Measurements from ENCODE around the gene MIB1. TPM values are rescaled to one million over a fixed set of nuclear protein-coding genes. Genes with fewer than 3 reads are reported as not detected.

The MIB1 gene
- total and polyA plus RNA-seq, 9 of the 15 experiments (the other 6 are each of a cell fraction or from before 2014, with no cell fraction given), result 7.2 to 43.8 (median 23.2) TPM

DNA sequence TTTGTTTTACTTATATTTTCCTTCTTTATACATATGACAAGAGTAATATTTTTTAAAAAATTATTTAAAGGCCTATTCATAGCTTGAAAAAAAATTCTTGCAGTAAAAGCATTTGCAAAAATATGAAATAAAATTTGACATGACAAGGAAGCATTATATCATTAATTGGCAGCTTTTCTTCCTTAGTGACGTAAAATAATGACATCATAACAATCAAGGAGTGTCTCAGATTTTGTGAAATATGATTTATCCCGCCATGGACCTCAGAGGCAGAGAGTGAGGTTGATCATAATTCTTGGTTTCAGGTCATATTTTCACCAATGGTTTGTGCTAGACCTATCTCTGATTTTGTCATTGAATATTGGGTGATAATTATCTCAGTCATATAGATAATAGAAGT, 176.0 kb downstream of the MIB1 start:
- POLR2A ChIA-PET, result interaction anchor here (1.0 kb wide), 1 partner anchor 14 kb away, joined by 4 read pairs; no protein-coding TSS in a partner anchor
- no peak overlapping the region for H3K4me2 ChIP-seq (ENCODE audit: insufficient read depth, low read length)
- no peaks in the 10 kb centered on the region for H3K79me2 ChIP-seq (ENCODE audit: control insufficient read depth, insufficient read depth, low read length)
- TF ChIP-seq ZNF140 (CRISPR knock-in tag; IDR thresholded peaks at IDR 0.05), result no peak
- TF ChIP-seq GTF2B (IDR thresholded peaks at IDR 0.05; ENCODE audit: extremely low read depth, insufficient read length), result no peak
- TF ChIP-seq RUNX1 (IDR thresholded peaks at IDR 0.05; ENCODE audit: low read depth), result no peak
- no peak for TF ChIP-seq TGIF2 (CRISPR knock-in tag; IDR thresholded peaks at IDR 0.05)
- TF ChIP-seq ZNF780A (CRISPR knock-in tag; IDR thresholded peaks at IDR 0.05), result no peak
- TF ChIP-seq ZNF324 (CRISPR knock-in tag; IDR thresholded peaks at IDR 0.05), result no peak
- H3K9me3 ChIP-seq (replicated peaks; ENCODE audit: control insufficient read depth, insufficient read depth, low read depth, low read length), result no peaks in the 10 kb centered on the region
- no peak for FAIRE-seq
- CTCF ChIA-PET (ENCODE audit: low intra/inter-chr PET ratio), result no interaction called here
- peaks cover 0 to 5% of the 10 kb centered on the region in 2 experiments; a peak in 2 of 5 replicates for H3K27me3 ChIP-seq (ENCODE audit: control insufficient read depth in 2 of 2, insufficient read depth in 2 of 2, low read length in 2 of 2)
- 5% methylated on average over 2 of the region's 2 CpGs for WGBS (ENCODE audit: insufficient coverage, low coverage, missing lambda C conversion rate)
- H3K4me1 ChIP-seq (replicated peaks in 1 of 2; ENCODE audit: control insufficient read depth in 2 of 2, insufficient read depth in 2 of 2, low read length in 2 of 2), result no peaks in the 10 kb centered on the region
- no peak overlapping the region for H2AFZ ChIP-seq (ENCODE audit: low read depth, low read length)
- intact Hi-C loops (cut with micrococcal nuclease) (no loop called here), in situ Hi-C loops (cut with MboI) (loop anchor here (25.0 kb wide), 1 partner anchor 646 kb away; no protein-coding TSS in a partner anchor)
- no peak for ATAC-seq
- no peak overlapping the region for H3K9ac ChIP-seq (ENCODE audit: insufficient read depth in 1 of 2, low read depth in 2 of 2, low read length in 2 of 2)
- no peaks in the 10 kb centered on the region for H3K36me3 ChIP-seq (ENCODE audit: control insufficient read depth, insufficient read depth, low read length)
- no peak for DNase-seq (ENCODE audit: extremely low read depth in 1 of 4, low spot score in 3 of 4)
- no peaks in the 10 kb centered on the region for H4K20me1 ChIP-seq (replicated peaks; ENCODE audit: control insufficient read depth, insufficient read depth, low read length)
- H3K27ac ChIP-seq (ENCODE audit: extremely low read depth, low read depth, low read length), result no peak overlapping the region
- H3K4me3 ChIP-seq, result no peak overlapping the region
- no TSS peak for BruUV-seq (replicated peaks)
- no peaks in the 10 kb centered on the region for H3K9me1 ChIP-seq (ENCODE audit: control insufficient read depth, insufficient read depth, low read length)
